Stomach (tissue), 4 donors: ENCODE data around the gene ZDHHC9.

ENCODE experiments used
- CTCF ChIP-seq, 7 experiments: fragments of 450-650 bp in 4 of 7; fragments of 200-600 bp in 3 of 7; sonication (generic) in 3 of 7; IDR thresholded peaks; one replicate each; pipeline ENCODE4 v1.5.1; 2016 to 2019; ENCODE audit warnings: antibody characterized with exemption in 7 of 7, control low read depth in 2 of 7, mild to moderate bottlenecking in 1 of 7
- POLR2A ChIP-seq, 4 donors: fragments of 450-650 bp; IDR thresholded peaks; one replicate each; pipeline ENCODE4 v1.6.1; 2016; ENCODE audit warnings: antibody characterized with exemption in 4 of 4, control low read depth in 2 of 4, mild to moderate bottlenecking in 1 of 4, moderate library complexity in 1 of 4
- POLR2AphosphoS5 ChIP-seq, 3 donors: sonication (generic); formaldehyde crosslinking; IDR thresholded peaks; one replicate each; pipeline ENCODE4 v1.6.1; 2016; ENCODE audit warnings: antibody characterized with exemption in 3 of 3

- TF ChIP-seq CTCF (IDR thresholded peaks at IDR 0.05) (no peak), POLR2A (IDR thresholded peaks at IDR 0.05) (no peak), POLR2AphosphoS5 (IDR thresholded peaks at IDR 0.05) (no peak)
These were observed 53.5 kb downstream of the ZDHHC9 start for GRCh38 chrX:129790146-129790545.
